Measurements from ENCODE around the gene BDNF. TPM values are rescaled to one million over a fixed set of nuclear protein-coding genes. Genes with fewer than 3 reads are reported as not detected.

Gene BDNF
- total RNA-seq, 1 experiment from 2014 or later = 5.4 TPM

DNA sequence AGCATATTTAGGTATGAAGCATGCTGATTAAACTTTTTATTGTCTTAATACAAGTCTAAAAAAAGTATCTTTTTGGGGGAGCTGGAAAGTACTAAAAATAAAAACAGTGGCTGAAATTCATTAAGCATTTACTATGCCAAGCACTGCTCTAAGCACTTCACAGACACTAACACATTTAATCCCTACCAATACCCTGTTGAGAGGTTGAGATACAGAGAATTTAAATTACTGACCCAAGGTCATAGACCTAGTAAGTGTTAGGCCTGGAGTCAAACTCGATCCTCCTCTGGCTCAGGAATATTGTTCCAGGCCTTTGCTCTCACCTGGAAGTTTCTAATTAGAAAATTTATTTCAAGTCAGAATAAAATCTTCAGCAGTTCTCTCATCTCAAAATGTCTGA, 18.6 kb downstream of the BDNF start:
- no peak overlapping the region for H3K4me2 ChIP-seq
- H3K9me3 ChIP-seq (ENCODE audit: insufficient read depth, low read depth) = no peaks in the 10 kb centered on the region
- no peaks in the 10 kb centered on the region; the same call in 1 of the 2 replicates for H3K9me2 ChIP-seq (ENCODE audit: insufficient read depth)
- DNase-seq = no peak
- BruUV-seq (replicated peaks) = no TSS peak
- no peak overlapping the region for H3K27ac ChIP-seq
- H3K79me2 ChIP-seq (ENCODE audit: low read depth) = no peaks in the 10 kb centered on the region
- H3K4me1 ChIP-seq (replicated peaks; ENCODE audit: insufficient read depth) = no peaks in the 10 kb centered on the region
- TF ChIP-seq EZH2 (IDR thresholded peaks at IDR 0.05; ENCODE audit: low read depth) (no peak), CTCF (conservative IDR thresholded peaks at IDR 0.05) (no peak)
- no peaks in the 10 kb centered on the region for H3K27me3 ChIP-seq (ENCODE audit: insufficient read depth, low read depth)
- intact Hi-C loops (cut with micrococcal nuclease; ENCODE audit: unreplicated experiment) = no loop called here
- ChIA-PET CTCF (no interaction called here), POLR2A (ENCODE audit: unreplicated experiment) (no interaction called here)
- no peaks in the 10 kb centered on the region for H4K20me1 ChIP-seq (ENCODE audit: insufficient read depth)
- no peak overlapping the region for H3K4me3 ChIP-seq
- H3K36me3 ChIP-seq (ENCODE audit: low read depth) = no peaks in the 10 kb centered on the region
- no peak overlapping the region for H2AFZ ChIP-seq
- no peaks in the 10 kb centered on the region for H3F3A ChIP-seq (ENCODE audit: insufficient read depth, low read depth)

- Histone ChIP-seq H3K27me3 (ENCODE audit: insufficient read depth, low read depth) (no peaks in the 10 kb centered on the region), H3K4me2 (no peak overlapping the region), H2AFZ (no peak overlapping the region), H3K36me3 (ENCODE audit: low read depth) (no peaks in the 10 kb centered on the region), H4K20me1 (ENCODE audit: insufficient read depth) (no peaks in the 10 kb centered on the region), H3K4me3 (no peak overlapping the region), H3K9me3 (ENCODE audit: insufficient read depth, low read depth) (no peaks in the 10 kb centered on the region), H3K27ac (no peak overlapping the region), H3K4me1 (replicated peaks; ENCODE audit: insufficient read depth) (no peaks in the 10 kb centered on the region), H3F3A (ENCODE audit: insufficient read depth, low read depth) (no peaks in the 10 kb centered on the region), H3K9me2 (ENCODE audit: insufficient read depth) (no peaks in the 10 kb centered on the region; the same call in 1 of the 2 replicates), H3K79me2 (ENCODE audit: low read depth) (no peaks in the 10 kb centered on the region)
- ChIA-PET CTCF (no interaction called here), POLR2A (ENCODE audit: unreplicated experiment) (no interaction called here)
- TF ChIP-seq CTCF (conservative IDR thresholded peaks at IDR 0.05) = no peak
- TF ChIP-seq EZH2 (IDR thresholded peaks at IDR 0.05; ENCODE audit: low read depth) = no peak
- no peak for DNase-seq
- intact Hi-C loops (cut with micrococcal nuclease; ENCODE audit: unreplicated experiment) = no loop called here
- BruUV-seq (replicated peaks) = no TSS peak
Observed at GRCh38 chr11:27679136-27680015, 20.9 kb downstream of the BDNF start.

DNA sequence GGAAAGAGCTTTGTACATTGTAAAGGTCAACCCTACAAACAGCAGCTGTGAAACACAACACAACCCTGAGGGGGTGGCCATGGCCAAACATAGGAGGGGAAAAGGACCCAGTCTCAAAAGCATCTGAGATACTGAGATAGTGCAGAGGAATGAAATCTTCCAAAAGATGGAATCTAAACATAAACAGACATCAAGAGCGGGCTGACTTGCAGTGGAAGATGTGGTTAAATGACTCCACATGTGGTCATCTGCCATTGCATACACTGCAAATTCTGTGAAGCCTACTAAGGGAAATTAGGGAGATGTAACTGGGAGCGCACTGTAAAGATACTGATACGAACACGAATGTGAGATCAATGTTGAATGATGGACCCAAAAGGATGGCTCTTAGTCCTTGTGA, 22.0 kb downstream of the BDNF start:
- POLR2A ChIA-PET (ENCODE audit: unreplicated experiment) = no interaction called here
- no peak overlapping the region for H3K4me3 ChIP-seq
- no peaks in the 10 kb centered on the region for H3F3A ChIP-seq (ENCODE audit: insufficient read depth, low read depth)
- TF ChIP-seq EZH2 (IDR thresholded peaks at IDR 0.05; ENCODE audit: low read depth) (no peak), CTCF (conservative IDR thresholded peaks at IDR 0.05) (no peak)
- H3K4me1 ChIP-seq (replicated peaks; ENCODE audit: insufficient read depth) = no peaks in the 10 kb centered on the region
- no peak overlapping the region for H3K4me2 ChIP-seq
- intact Hi-C loops (cut with micrococcal nuclease; ENCODE audit: unreplicated experiment) = no loop called here
- no peaks in the 10 kb centered on the region for H3K79me2 ChIP-seq (ENCODE audit: low read depth)
- CTCF ChIA-PET = no interaction called here
- no peak overlapping the region for H3K27ac ChIP-seq
- no peaks in the 10 kb centered on the region for H3K36me3 ChIP-seq (ENCODE audit: low read depth)
- BruUV-seq (replicated peaks) = no TSS peak
- H3K27me3 ChIP-seq (ENCODE audit: insufficient read depth, low read depth) = no peaks in the 10 kb centered on the region
- H3K9me3 ChIP-seq (ENCODE audit: insufficient read depth, low read depth) = no peaks in the 10 kb centered on the region
- no peak overlapping the region for H2AFZ ChIP-seq
- no peaks in the 10 kb centered on the region for H4K20me1 ChIP-seq (ENCODE audit: insufficient read depth)
- no peaks in the 10 kb centered on the region; the same call in 1 of the 2 replicates for H3K9me2 ChIP-seq (ENCODE audit: insufficient read depth)
- no peak for DNase-seq

All from PC-9 (cell line).